GM18858 (cell line): ENCODE results near the gene CACNA1D.
A peak's percentile ranks its signal among the peaks of the same experiment; 100 is the strongest.

Experiments
- ATAC-seq: cut with Tn5 transposase; IDR thresholded peaks from one replicate; pipeline ENCODE4 v1.9.1; 2021; ENCODE audit not compliant: unreplicated experiment

Gene CACNA1D

GRCh38 chr3:53837331-53837730 is 342.9 kb downstream of the CACNA1D start:
- no peak for ATAC-seq

GRCh38 chr3:53841296-53841695 is 346.9 kb downstream of the CACNA1D start:
- ATAC-seq, result no peak

- ATAC-seq, result no peak
These were observed 348.2 kb downstream of the CACNA1D start for GRCh38 chr3:53842436-53843194.

GRCh38 chr3:53843195-53844177 is 349.1 kb downstream of the CACNA1D start:
- peak; percentile 37 for ATAC-seq

- no peak for ATAC-seq
These were observed 350.1 kb downstream of the CACNA1D start for GRCh38 chr3:53844262-53845102.

- ATAC-seq, result no peak
These were observed 350.9 kb downstream of the CACNA1D start for GRCh38 chr3:53845103-53845880.

- ATAC-seq, result peak; percentile 3
These were observed 351.4 kb downstream of the CACNA1D start for GRCh38 chr3:53845881-53846133.

- ATAC-seq, result peak; percentile 31
These were observed 351.9 kb downstream of the CACNA1D start, which contains the start of the genes CHDH and IL17RB for GRCh38 chr3:53846134-53846850. Gene CHDH (minus strand): TSS chr3:53846419. CDS start chr3:53824008, 22,411 bp downstream. Gene IL17RB (plus strand): TSS chr3:53846568. CDS start chr3:53846589, 21 bp downstream.

- ATAC-seq, result no peak
These were observed 352.4 kb downstream of the CACNA1D start for GRCh38 chr3:53846851-53847155.

- no peak for ATAC-seq
These were observed 355.5 kb downstream of the CACNA1D start for GRCh38 chr3:53849916-53850315.

- ATAC-seq, result no peak
These were observed 356.5 kb downstream of the CACNA1D start for GRCh38 chr3:53850895-53851294.

- no peak for ATAC-seq
These were observed 362.6 kb downstream of the CACNA1D start for GRCh38 chr3:53856964-53857363.

- no peak for ATAC-seq
These were observed 363.8 kb downstream of the CACNA1D start for GRCh38 chr3:53858096-53858741.

GRCh38 chr3:53859178-53859577 is 364.8 kb downstream of the CACNA1D start:
- ATAC-seq, result no peak

GRCh38 chr3:53860196-53860595 is 365.8 kb downstream of the CACNA1D start:
- ATAC-seq, result no peak

GRCh38 chr3:53862241-53862640 is 367.8 kb downstream of the CACNA1D start:
- ATAC-seq, result no peak

GRCh38 chr3:53863145-53863544 is 368.7 kb downstream of the CACNA1D start:
- no peak for ATAC-seq
